GM21619 (cell line): ENCODE measurements around the gene MRPL20.
"Not testable (repeated sequence)": the region's sequence is repeated elsewhere in the genome, so short reads cannot be mapped to it uniquely, and the experiment has no call there.

ENCODE experiments used
- ATAC-seq: cut with Tn5 transposase; IDR thresholded peaks from one replicate; pipeline ENCODE4 v1.9.1; 2021; ENCODE audit not compliant: unreplicated experiment

MRPL20 gene

DNA sequence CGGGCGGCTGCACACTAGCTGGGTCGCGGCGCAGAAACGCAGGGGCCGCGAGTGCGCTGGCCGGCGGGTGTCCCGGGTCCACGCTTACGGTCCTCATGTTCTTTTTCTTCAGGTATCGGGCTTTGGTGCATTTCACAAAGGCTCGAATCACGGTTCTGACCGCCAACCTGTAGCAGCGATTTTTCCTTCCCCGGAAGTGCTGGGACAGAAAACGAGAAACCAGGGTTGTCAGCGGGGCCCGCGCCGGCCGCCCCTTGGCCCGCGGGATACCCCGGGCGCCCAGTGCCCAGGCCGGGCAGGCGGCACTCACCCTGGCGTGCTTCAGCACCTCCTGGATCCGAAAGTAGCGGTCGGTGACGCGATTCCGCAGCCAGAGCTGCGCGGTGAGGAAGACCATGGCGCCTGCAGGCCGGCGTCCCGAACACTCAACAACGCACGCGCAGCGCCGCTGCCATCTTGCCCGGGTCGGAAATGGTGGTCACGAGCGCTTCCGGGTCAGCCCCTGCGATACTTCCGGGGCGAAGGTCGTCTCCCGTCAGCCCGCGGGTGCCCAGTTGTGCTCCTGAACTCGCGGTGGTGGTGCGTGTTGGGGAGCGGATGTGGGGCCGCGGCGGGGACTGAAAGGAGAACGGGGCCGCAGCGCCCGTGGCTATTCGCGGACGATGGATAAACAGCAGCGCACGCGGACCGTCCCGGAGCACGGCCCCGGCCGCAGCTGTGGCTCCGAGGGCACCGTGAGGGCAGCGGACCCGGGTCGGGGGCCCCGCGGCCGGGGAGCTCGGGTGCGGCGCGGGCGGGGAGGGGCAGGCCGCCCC lies at the start of gene MRPL20:
Gene MRPL20, minus strand, starts transcription at position 473 of the 815 bp plus-strand sequence. Its CDS starts 76 bp downstream, at position 397.
- ATAC-seq = peak; percentile 88

DNA sequence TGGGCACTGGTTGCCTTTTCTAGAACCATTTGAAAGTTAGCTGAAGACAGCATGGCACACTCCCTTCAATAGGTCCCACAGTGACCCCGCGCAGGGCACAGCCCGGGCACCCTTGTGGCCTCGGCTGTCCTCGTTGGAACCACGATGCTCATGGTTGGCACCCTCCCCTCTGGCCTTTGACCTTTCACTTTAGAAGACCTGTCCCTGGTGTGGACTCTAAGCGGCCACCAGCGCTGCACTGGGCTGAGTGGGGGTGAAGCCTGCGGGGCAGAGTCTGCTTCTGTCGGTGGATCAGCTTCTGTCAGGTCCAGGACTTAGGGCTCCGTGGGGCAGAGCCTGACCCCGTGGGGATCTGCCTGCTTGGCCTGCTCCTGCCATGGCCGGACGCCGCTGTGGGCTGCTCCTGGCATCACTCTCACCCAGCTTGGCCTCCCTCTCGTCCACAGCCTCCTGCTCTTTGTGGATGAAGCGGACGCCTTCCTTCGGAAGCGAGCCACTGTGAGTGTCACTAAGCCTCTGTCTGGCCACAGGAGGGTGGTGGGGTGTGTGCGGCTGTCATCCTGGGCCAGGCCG lies 49.7 kb upstream of the MRPL20 start:
- ATAC-seq = not testable (repeated sequence)

- not testable (repeated sequence) for ATAC-seq
These were observed 48.8 kb upstream of the MRPL20 start for GRCh38 chr1:1455934-1456333.

GRCh38 chr1:1455366-1455884 lies 48.3 kb upstream of the MRPL20 start:
- ATAC-seq = no peak

DNA sequence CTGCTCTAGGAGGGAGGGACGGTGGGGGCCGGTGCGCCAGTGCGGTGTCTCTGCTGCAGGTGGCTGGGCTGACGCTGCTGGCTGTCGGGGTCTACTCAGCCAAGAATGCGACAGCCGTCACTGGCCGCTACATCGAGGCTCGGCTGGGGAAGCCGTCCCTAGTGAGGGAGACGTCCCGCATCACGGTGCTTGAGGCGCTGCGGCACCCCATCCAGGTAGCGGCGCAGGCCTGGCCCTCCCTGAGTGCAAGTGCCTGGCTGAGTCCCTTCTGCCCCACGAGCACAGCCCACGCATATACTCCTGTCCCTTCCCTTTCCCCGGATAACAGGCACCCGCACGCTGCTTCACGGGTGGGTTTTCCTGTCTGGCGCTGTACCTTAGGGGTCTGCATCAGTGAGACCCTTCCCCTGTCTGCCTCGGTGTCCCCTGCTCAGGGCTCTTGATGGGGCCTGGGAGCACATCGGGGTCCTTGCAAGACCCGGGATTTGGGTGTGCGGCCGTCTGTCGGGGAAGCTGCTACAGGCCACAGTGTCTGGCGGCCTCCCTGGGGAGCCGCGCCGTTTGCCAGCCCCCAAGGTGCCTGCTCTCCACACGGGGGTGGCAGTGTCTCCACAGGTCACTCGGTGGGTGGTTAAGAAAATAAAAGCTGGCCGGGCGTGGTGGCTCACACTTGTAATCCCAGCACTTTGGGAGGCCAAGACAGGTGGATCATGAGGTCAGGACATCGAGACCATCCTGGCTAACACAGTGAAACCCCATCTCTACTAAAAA lies 47.4 kb upstream of the MRPL20 start:
- ATAC-seq = not testable (repeated sequence)

DNA sequence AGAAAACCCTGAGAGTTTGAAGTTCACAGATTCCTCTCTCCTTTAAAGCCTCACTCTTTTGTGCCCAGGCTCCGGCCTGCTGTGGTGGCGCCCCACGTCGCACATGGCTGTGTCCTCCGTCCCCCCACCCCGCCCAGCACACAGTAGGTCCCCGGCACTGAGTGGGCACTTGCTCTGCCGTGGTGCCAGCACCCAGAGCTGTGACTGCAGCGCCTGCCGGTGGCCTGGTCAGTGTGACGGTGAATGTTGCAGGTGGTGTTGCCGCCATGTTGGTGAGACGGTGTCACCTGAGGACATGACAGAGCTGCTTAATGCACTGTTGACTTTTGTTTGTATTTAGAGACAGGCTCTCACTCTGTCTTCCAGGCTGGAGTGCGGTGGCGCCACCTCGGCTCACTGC lies 45.8 kb upstream of the MRPL20 start:
- ATAC-seq = no peak

DNA sequence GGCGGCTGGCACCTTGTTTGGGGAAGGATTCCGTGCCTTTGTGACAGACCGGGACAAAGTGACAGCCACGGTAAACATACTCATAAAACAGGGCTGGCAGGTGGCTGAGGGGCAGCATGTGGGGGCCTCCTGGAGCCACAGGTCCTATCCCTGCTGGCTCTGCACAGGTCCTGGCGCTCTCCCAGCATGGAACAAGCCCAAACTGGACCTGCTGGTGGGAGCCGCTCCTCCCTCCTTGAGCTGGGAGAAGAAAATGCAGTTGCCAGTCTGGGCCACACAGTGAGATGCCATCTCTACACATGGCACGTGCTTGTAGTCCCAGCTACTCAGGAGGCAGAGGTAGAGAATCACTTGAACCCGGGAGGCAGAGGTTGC lies 45.3 kb upstream of the MRPL20 start:
- ATAC-seq = not testable (repeated sequence)

- no peak for ATAC-seq
These were observed 44.7 kb upstream of the MRPL20 start for GRCh38 chr1:1451696-1452364.

DNA sequence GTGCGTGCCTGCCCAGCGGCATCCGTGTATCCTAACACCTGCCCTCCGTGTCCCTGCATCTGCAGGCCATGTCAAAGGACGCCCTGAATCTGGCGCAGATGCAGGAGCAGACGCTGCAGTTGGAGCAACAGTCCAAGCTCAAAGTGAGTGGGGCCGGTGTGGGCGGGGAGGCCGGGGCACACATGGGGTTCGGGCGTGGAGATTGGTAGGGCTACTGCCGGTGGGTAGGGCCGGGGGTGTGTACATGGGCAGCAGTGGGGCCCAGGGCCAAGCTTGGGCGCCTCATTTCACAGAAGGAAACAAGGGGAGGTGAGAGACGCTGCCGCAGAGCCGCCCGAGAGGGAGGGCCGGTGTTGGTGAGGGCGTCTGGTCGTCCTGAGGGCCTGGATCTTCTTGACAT lies 43.5 kb upstream of the MRPL20 start:
- not testable (repeated sequence) for ATAC-seq

GRCh38 chr1:1449099-1449739 lies 42.1 kb upstream of the MRPL20 start, which contains the start of gene ATAD3C:
Gene ATAD3C (plus strand): TSS chr1:1449689. CDS start chr1:1450684, 995 bp downstream.
- no peak for ATAC-seq

DNA sequence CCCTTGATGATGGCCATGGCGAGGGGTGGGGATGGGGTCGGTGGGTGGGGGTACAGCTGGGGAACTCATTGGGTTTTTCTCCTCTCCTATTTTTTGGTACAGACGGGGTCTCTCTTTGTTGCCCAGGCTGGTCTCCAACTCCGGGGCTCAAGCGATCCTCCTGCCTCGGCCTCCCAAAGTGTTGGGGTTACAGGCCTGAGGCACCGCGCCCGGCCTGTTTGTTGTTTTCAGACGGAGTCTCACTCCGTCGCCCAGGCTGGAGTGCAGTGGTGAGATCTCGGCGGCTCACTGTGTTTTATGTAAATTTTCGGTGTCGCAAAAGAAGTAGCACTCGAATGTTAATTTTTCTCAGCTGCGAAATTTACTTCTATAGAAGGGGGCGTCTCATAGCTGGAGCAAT lies 39.5 kb upstream of the MRPL20 start:
- not testable (repeated sequence) for ATAC-seq

GRCh38 chr1:1442069-1442770 lies 35.1 kb upstream of the MRPL20 start:
- ATAC-seq = no peak

- ATAC-seq = no peak
These were observed 34.2 kb upstream of the MRPL20 start for GRCh38 chr1:1441002-1441888.

DNA sequence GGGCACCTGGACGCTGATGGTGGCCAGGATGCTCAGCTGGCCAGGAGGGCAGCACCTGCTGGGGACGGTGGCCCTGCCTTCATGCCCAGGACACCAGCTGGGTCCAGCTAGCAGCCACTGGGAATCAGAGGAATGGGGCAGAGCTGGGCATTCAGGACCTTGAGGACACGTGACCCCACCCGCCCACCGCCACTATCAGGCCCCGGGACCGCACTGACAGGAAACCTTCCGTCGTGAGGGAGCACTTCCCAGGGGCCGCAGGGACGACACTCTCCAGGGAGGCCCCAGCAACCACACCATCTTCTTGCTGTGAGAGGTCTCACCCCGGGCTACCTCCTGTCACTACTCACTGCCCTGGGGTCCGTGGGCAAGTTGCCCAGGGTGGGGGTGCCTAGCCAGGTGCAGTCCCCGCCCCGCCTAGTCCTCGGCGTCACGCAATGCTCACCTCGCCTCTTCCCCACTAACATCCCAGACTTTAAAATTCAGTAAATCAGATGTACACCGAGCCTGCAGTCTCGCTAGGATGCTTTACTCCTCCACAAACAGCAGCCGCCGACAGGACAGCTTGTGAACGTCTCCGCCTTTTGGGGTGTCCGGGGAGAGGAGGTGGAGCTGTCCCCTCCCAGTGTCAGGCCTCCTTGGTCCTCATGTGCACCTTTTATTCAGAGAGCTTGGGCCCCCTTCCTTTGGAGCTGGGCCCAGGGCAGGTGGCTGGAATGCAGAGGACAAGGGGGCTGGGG lies 33.3 kb upstream of the MRPL20 start:
- no peak for ATAC-seq

DNA sequence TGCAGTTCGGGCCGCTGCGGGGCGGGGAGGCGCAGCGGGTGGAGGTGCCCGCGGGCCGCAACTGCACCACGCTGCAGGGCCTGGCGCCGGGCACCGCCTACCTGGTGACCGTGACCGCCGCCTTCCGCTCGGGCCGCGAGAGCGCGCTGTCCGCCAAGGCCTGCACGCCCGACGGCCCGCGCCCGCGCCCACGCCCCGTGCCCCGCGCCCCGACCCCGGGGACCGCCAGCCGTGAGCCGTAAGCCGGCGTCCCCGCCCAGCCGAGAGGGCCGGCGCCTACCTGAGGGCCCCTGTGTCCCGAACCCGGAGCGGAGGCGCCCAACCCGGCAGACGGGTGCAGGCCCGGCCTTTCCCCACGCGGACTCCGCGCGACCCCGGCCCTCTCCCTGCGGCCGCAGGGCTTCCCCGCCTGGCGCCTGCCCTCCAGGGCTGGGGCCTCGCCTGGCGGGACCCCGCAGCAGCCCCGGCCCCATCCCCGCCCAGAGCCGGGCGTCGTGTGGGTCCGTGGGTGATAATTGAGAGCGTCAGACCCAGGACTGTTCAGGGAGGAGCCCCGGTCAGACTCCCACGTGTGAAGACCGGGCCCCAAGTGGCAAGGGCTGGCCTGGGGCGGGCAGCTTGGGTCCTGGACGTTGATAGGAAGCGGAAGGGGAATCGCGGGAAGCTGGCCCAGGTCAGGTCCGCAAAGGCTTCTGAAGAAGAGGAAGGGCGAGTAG lies 32.6 kb upstream of the MRPL20 start:
- no peak for ATAC-seq

GRCh38 chr1:1438531-1439381 lies 31.7 kb upstream of the MRPL20 start:
- no peak for ATAC-seq
